K562 (cell line): Measurements from ENCODE around the gene RET. TPM values are rescaled to one million over a fixed set of nuclear protein-coding genes. Genes with fewer than 3 reads are reported as not detected.

Experiments used
- ATAC-seq: fragments of 200-7000 bp; cut with Tn5 transposase; 3 replicates; pipeline ENCODE4 v1.9.1; 2020; ENCODE audit warnings: moderate library complexity
- BruUV-seq: library from RNA; stranded (reverse); fragments of 400-500 nt; replicated peaks from 2 replicates; lab custom pipeline; 2021; lab: Mats Ljungman, UMichigan
- CTCF ChIA-PET: fragments of 300-600 bp; formaldehyde crosslinking; extraction: SDS; loops from one replicate; lab custom pipeline; 2021; ENCODE audit warnings: low intra/inter-chr PET ratio; lab: Yijun Ruan, JAX
- POLR2A ChIA-PET: fragments of 300-600, 350-650 bp; sonication (Branson Sonifier 250); formaldehyde crosslinking; extraction: SDS; loops from one replicate; lab custom pipeline; 2021; ENCODE audit warnings: antibody characterized with exemption, inconsistent platforms; lab: Yijun Ruan, JAX
- DNase-seq, 4 experiments: peaks; one replicate each; pipeline versions ENCODE4 v3.0.0 to v3.0.0-alpha.2; 2011 to 2018; ENCODE audit warnings: low spot score in 3 of 4, mixed read lengths in 3 of 4; ENCODE audit errors: extremely low read depth in 1 of 4
- FAIRE-seq: peaks from 2 replicates; lab custom pipeline; 2011; peaks lifted over from hg19 to GRCh38; lab: Jason Lieb, UNC
- H2AFZ ChIP-seq: 2 replicates; pipeline ENCODE4 v1.6.0; 2011; ENCODE audit warnings: low read depth, low read length, control low read depth, inconsistent platforms
- H3K27ac ChIP-seq: fragments of 200-600 bp; 3 replicates; pipeline ENCODE4 v1.8.0; 2011; ENCODE audit warnings: low read depth, mild to moderate bottlenecking, control low read depth, inconsistent platforms, low read length, moderate library complexity, mixed read lengths; ENCODE audit errors: extremely low read depth
- H3K27me3 ChIP-seq, 2 experiments: fragments of 300-600 bp in 1 of 2; 2 replicates in 1 of 2; 3 replicates in 1 of 2; pipeline versions ENCODE4 v1.6.0 to v1.8.0; 2011; ENCODE audit warnings: inconsistent platforms in 2 of 2, low read length in 2 of 2, mild to moderate bottlenecking in 1 of 2, mixed read lengths in 1 of 2, moderate library complexity in 1 of 2; ENCODE audit not compliant: control insufficient read depth in 2 of 2, insufficient read depth in 2 of 2
- H3K36me3 ChIP-seq: fragments of 300-600 bp; 3 replicates; pipeline ENCODE4 v1.8.0; 2011; ENCODE audit warnings: mild to moderate bottlenecking, low read length, inconsistent platforms; ENCODE audit not compliant: control insufficient read depth, insufficient read depth
- H3K4me1 ChIP-seq, 2 experiments: fragments of 200-600 bp in 1 of 2; replicated peaks in 1 of 2; 2 replicates in 1 of 2; 3 replicates in 1 of 2; pipeline versions ENCODE4 v1.5.1 to v1.8.0; 2011; ENCODE audit warnings: inconsistent platforms in 2 of 2, low read length in 2 of 2, mild to moderate bottlenecking in 1 of 2, mixed read lengths in 1 of 2, moderate library complexity in 1 of 2; ENCODE audit not compliant: control insufficient read depth in 2 of 2, insufficient read depth in 2 of 2
- H3K4me2 ChIP-seq: 2 replicates; pipeline ENCODE4 v1.6.1; 2011; ENCODE audit warnings: low read length, control low read depth, inconsistent platforms, mixed read lengths; ENCODE audit not compliant: insufficient read depth
- H3K4me3 ChIP-seq: fragments of 200-600 bp; sonication (generic), shearing (Covaris generic); 2 replicates; pipeline ENCODE4 v1.5.1; 2016; ENCODE audit warnings: control low read depth, inconsistent platforms
- H3K79me2 ChIP-seq: fragments of 200-600 bp; 3 replicates; pipeline ENCODE4 v1.8.0; 2011; ENCODE audit warnings: low read length, inconsistent platforms; ENCODE audit not compliant: control insufficient read depth, insufficient read depth
- H3K9ac ChIP-seq, 2 experiments: 2 replicates each; pipeline versions ENCODE4 v1.6.0 to v1.6.1; 2011; ENCODE audit warnings: low read depth in 2 of 2, low read length in 2 of 2, control low read depth in 1 of 2, inconsistent platforms in 1 of 2, mild to moderate bottlenecking in 1 of 2, mixed read lengths in 1 of 2; ENCODE audit not compliant: insufficient read depth in 1 of 2
- H3K9me1 ChIP-seq: one replicate; pipeline ENCODE4 v1.6.0; 2011; ENCODE audit warnings: inconsistent platforms, mild to moderate bottlenecking, low read length, moderate library complexity; ENCODE audit not compliant: control insufficient read depth, insufficient read depth
- H3K9me3 ChIP-seq: replicated peaks from 2 replicates; pipeline ENCODE4 v1.5.1; 2011; ENCODE audit warnings: low read depth, low read length, inconsistent platforms; ENCODE audit not compliant: control insufficient read depth, insufficient read depth
- H4K20me1 ChIP-seq: replicated peaks from 2 replicates; pipeline ENCODE4 v1.6.1; 2011; ENCODE audit warnings: low read length, inconsistent platforms, mixed read lengths; ENCODE audit not compliant: control insufficient read depth, insufficient read depth
- CSDE1 ChIP-seq, 2 experiments: fragments of 450-650 bp; IDR thresholded peaks; 2 replicates each; pipeline ENCODE4 v1.6.1; 2016; ENCODE audit warnings: mild to moderate bottlenecking in 1 of 2
- KLF6 ChIP-seq: fragments of 250-450 bp; sonication (Bioruptor Pico); IDR thresholded peaks from 2 replicates; pipeline ENCODE4 v1.4.0; 2020; ENCODE audit warnings: mild to moderate bottlenecking, moderate library complexity, borderline replicate concordance
- NR3C1 ChIP-seq: sonication (generic); formaldehyde crosslinking; IDR thresholded peaks from 2 replicates; pipeline ENCODE4 v1.8.1; 2022; ENCODE audit warnings: missing genetic modification reagents
- RBM39 ChIP-seq: fragments of 200-400 bp; formaldehyde crosslinking; optimal IDR thresholded peaks from 2 replicates; pipeline ENCODE3; 2018; ENCODE audit warnings: low read depth, low read length
- RNF2 ChIP-seq: sonication (generic); IDR thresholded peaks from 2 replicates; pipeline ENCODE4 v1.6.1; 2016
- SMARCC2 ChIP-seq: fragments of 450-650 bp; IDR thresholded peaks from 2 replicates; pipeline ENCODE4 v1.6.1; 2017; ENCODE audit warnings: antibody characterized with exemption, moderate library complexity, mild to moderate bottlenecking, low read depth
- SNIP1 ChIP-seq: fragments of 450-650 bp; IDR thresholded peaks from 2 replicates; pipeline ENCODE4 v1.7.1; 2017; ENCODE audit warnings: low read depth, mild to moderate bottlenecking
- ZNF174 ChIP-seq: fragments of 250-450 bp; sonication (Bioruptor Pico); IDR thresholded peaks from 2 replicates; pipeline ENCODE4 v1.4.0; 2020; ENCODE audit warnings: mild to moderate bottlenecking
- ZNF75A ChIP-seq: fragments of 450-650 bp; formaldehyde crosslinking; IDR thresholded peaks from 2 replicates; pipeline ENCODE4 v1.4.0; 2020; ENCODE audit warnings: mild to moderate bottlenecking
- WGBS: fragments of 100-300 bp; shearing (Covaris generic); methylation state at CpG from one replicate; pipeline ENCODE4 v1.1.6; 2016; ENCODE audit warnings: low coverage, mixed read lengths; ENCODE audit not compliant: insufficient coverage; ENCODE audit errors: missing lambda C conversion rate; 5-methylcytosine and 5-hydroxymethylcytosine counted together
- in situ Hi-C: fragments of 300-500 bp; cut with MboI; formaldehyde crosslinking; loops from 4 replicates; pipeline ENCODE4 v1.15.0; 2018; ENCODE audit warnings: inconsistent platforms, mixed read lengths
- intact Hi-C: fragments of 100-400 bp; cut with micrococcal nuclease; formaldehyde crosslinking; loops from 2 replicates; pipeline ENCODE4 v1.14.2; 2022
- polyA plus RNA-seq, 8 experiments: library from polyadenylated mRNA; depleted of rRNA in 4 of 8; stranded (reverse) in 5 of 8; unstranded in 3 of 8; fragments of >200 nt; fragmentation: Nextera tagmentation in 2 of 8; fragmentation: Illumina TruSeq in 1 of 8; extraction: Ambion mirVana in 2 of 8; extraction: Trizol in 1 of 8; gene quantifications; 2 replicates each; pipeline versions ENCODE4 v1.2.1 to v1.2.3, GENCODE V29; 2011 to 2014; ENCODE audit warnings: inconsistent platforms in 1 of 8, missing spikeins in 1 of 8
- total RNA-seq, 7 experiments: library from RNA; depleted of rRNA in 6 of 7; stranded (reverse); fragments of >200 nt in 6 of 7; fragmentation: Illumina TruSeq in 2 of 7; extraction: Trizol in 2 of 7; gene quantifications; 2 replicates each; pipeline versions ENCODE4 v1.2.1 to v1.2.3, GENCODE V29; 2011 to 2021; ENCODE audit warnings: low replicate concordance in 1 of 7
- TF ChIP-seq, protein P1 (sequence below): sonication (generic); formaldehyde crosslinking; IDR thresholded peaks from 2 replicates; pipeline ENCODE4 v1.8.0; 2023; ENCODE audit warnings: mild to moderate bottlenecking, missing genetic modification reagents
- TF ChIP-seq, protein P2 (sequence below), 2 experiments: fragments of 150-350 bp in 1 of 2; IDR thresholded peaks; 2 replicates each; pipeline ENCODE4 v1.6.1; 2012 to 2016; ENCODE audit warnings: low read depth in 2 of 2, low read length in 2 of 2, mild to moderate bottlenecking in 1 of 2, moderate library complexity in 1 of 2

Gene RET
- total and polyA plus RNA-seq, 9 of the 15 experiments (the other 6 are each of a cell fraction or from before 2014, with no cell fraction given), result 0.04 to 0.05 TPM; not detected in 7

DNA sequence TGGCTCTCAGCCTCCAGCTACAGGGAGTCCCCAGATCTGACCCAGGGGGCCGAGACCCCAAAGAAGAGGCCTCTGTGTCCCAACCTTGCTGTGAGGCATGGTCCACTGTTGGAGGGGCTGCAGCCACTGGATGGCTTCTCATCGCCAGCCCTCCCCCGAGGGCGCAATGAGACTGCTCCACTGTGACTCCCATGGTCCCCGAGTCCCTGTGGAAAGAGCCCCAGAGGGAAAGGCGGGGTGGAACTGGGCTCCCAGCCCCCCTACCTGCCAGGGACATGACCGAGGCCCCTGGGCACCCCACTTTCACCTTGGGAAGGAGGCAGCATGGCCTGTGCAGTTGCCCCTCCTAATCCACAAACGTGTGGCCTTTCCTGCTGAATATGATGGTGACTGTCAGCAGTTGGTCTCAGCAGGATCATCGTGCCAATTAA lies 33.5 kb upstream of the RET start:
- ATAC-seq, result no peak
- BruUV-seq, result no TSS peak
- no peak overlapping the region for H3K27ac ChIP-seq
- DNase-seq, result no peak
- TF ChIP-seq ZNF174 (CRISPR knock-in tag) (no peak), RBM39 (no peak), RNF2 (no peak), CSDE1 (IDR thresholded peaks at IDR 0.05) (no peak), SMARCC2 (no peak), SNIP1 (no peak), NR3C1 (CRISPR knock-in tag) (no peak), KLF6 (no peak), ZNF75A (CRISPR knock-in tag) (no peak)
- TF ChIP-seq, protein P1, sequence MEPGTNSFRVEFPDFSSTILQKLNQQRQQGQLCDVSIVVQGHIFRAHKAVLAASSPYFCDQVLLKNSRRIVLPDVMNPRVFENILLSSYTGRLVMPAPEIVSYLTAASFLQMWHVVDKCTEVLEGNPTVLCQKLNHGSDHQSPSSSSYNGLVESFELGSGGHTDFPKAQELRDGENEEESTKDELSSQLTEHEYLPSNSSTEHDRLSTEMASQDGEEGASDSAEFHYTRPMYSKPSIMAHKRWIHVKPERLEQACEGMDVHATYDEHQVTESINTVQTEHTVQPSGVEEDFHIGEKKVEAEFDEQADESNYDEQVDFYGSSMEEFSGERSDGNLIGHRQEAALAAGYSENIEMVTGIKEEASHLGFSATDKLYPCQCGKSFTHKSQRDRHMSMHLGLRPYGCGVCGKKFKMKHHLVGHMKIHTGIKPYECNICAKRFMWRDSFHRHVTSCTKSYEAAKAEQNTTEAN, result no peak
- TF ChIP-seq, protein P2, sequence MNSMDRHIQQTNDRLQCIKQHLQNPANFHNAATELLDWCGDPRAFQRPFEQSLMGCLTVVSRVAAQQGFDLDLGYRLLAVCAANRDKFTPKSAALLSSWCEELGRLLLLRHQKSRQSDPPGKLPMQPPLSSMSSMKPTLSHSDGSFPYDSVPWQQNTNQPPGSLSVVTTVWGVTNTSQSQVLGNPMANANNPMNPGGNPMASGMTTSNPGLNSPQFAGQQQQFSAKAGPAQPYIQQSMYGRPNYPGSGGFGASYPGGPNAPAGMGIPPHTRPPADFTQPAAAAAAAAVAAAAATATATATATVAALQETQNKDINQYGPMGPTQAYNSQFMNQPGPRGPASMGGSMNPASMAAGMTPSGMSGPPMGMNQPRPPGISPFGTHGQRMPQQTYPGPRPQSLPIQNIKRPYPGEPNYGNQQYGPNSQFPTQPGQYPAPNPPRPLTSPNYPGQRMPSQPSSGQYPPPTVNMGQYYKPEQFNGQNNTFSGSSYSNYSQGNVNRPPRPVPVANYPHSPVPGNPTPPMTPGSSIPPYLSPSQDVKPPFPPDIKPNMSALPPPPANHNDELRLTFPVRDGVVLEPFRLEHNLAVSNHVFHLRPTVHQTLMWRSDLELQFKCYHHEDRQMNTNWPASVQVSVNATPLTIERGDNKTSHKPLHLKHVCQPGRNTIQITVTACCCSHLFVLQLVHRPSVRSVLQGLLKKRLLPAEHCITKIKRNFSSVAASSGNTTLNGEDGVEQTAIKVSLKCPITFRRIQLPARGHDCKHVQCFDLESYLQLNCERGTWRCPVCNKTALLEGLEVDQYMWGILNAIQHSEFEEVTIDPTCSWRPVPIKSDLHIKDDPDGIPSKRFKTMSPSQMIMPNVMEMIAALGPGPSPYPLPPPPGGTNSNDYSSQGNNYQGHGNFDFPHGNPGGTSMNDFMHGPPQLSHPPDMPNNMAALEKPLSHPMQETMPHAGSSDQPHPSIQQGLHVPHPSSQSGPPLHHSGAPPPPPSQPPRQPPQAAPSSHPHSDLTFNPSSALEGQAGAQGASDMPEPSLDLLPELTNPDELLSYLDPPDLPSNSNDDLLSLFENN (IDR thresholded peaks at IDR 0.05; ENCODE audit: low read depth in 2 of 2, low read length in 2 of 2), result no peak
- ChIA-PET CTCF (no interaction called here), POLR2A (no interaction called here)
- H3K9me1 ChIP-seq, result peaks cover 2% of the 10 kb centered on the region
- no peak for FAIRE-seq
- peaks cover 0 to 4% of the 10 kb centered on the region in 2 experiments; a peak in 2 of 5 replicates for H3K4me1 ChIP-seq
- 2% methylated on average over 9 of the region's 9 CpGs for WGBS
- H3K4me2 ChIP-seq, result no peak overlapping the region
- no peak overlapping the region for H3K4me3 ChIP-seq
- H3K9me3 ChIP-seq, result no peaks in the 10 kb centered on the region
- H3K79me2 ChIP-seq, result no peaks in the 10 kb centered on the region
- no peaks in the 10 kb centered on the region for H3K36me3 ChIP-seq
- in situ Hi-C loops (no loop called here), intact Hi-C loops (no loop called here)
- H3K27me3 ChIP-seq, result peaks cover 0 to 26% of the 10 kb centered on the region in 2 experiments; a peak in 2 of 5 replicates
- H4K20me1 ChIP-seq, result no peaks in the 10 kb centered on the region
- H3K9ac ChIP-seq, result no peak overlapping the region
- H2AFZ ChIP-seq, result no peak overlapping the region
